PC-9 (cell line): ENCODE data around the gene ARHGAP22. TPM values are rescaled to one million over a fixed set of nuclear protein-coding genes. Genes with fewer than 3 reads are reported as not detected.

Experiments
- BruUV-seq: library from RNA; stranded (reverse); fragments of 400-500 nt; replicated peaks from 2 replicates; lab custom pipeline; 2021; lab: Mats Ljungman, UMichigan
- CTCF ChIA-PET: fragments of 300-600 bp; sonication (Branson Sonifier 250); formaldehyde crosslinking; loops from one replicate; lab custom pipeline; 2022; ENCODE audit warnings: antibody characterized with exemption; lab: Charles Lee
- POLR2A ChIA-PET: fragments of 300-600 bp; sonication (Branson Sonifier 250); formaldehyde crosslinking; loops from one replicate; lab custom pipeline; 2022; ENCODE audit warnings: antibody characterized with exemption; ENCODE audit not compliant: unreplicated experiment; lab: Charles Lee
- DNase-seq, 2 experiments: peaks; one replicate each; pipeline versions ENCODE4 v3.0.0 to v3.0.0-alpha.2; 2015 to 2022; ENCODE audit warnings: mixed read lengths in 1 of 2
- H2AFZ ChIP-seq: fragments of 200-600 bp; sonication (generic); 2 replicates; pipeline ENCODE4 v1.8.1; 2017; ENCODE audit warnings: antibody characterized with exemption
- H3F3A ChIP-seq: fragments of 200-600 bp; sonication (generic); 2 replicates; pipeline ENCODE4 v1.8.1; 2017; ENCODE audit warnings: antibody characterized with exemption, mild to moderate bottlenecking, low read depth; ENCODE audit not compliant: insufficient read depth
- H3K27ac ChIP-seq: fragments of 200-600 bp; sonication (generic); 2 replicates; pipeline ENCODE4 v1.6.1; 2016; ENCODE audit warnings: mixed run types
- H3K27me3 ChIP-seq: fragments of 200-600 bp; sonication (generic); 2 replicates; pipeline ENCODE4 v1.6.1; 2016; ENCODE audit warnings: low read depth, mixed run types; ENCODE audit not compliant: insufficient read depth
- H3K36me3 ChIP-seq: fragments of 200-600 bp; sonication (generic); 2 replicates; pipeline ENCODE4 v1.6.1; 2016; ENCODE audit warnings: low read depth, mixed run types
- H3K4me1 ChIP-seq: fragments of 200-600 bp; sonication (generic); replicated peaks from 2 replicates; pipeline ENCODE4 v1.6.1; 2016; ENCODE audit warnings: mixed run types; ENCODE audit not compliant: insufficient read depth
- H3K4me2 ChIP-seq: fragments of 200-600 bp; sonication (generic); 2 replicates; pipeline ENCODE4 v1.6.1; 2017; ENCODE audit warnings: mixed run types
- H3K4me3 ChIP-seq: fragments of 200-600 bp; sonication (generic); 2 replicates; pipeline ENCODE4 v1.6.1; 2016; ENCODE audit warnings: mixed run types
- H3K79me2 ChIP-seq: fragments of 200-600 bp; sonication (generic); 2 replicates; pipeline ENCODE4 v1.6.1; 2017; ENCODE audit warnings: low read depth, mixed run types
- H3K9me2 ChIP-seq: fragments of 200-600 bp; sonication (generic); 2 replicates; pipeline ENCODE4 v1.8.1; 2017; ENCODE audit warnings: mild to moderate bottlenecking; ENCODE audit not compliant: insufficient read depth
- H3K9me3 ChIP-seq: fragments of 200-600 bp; sonication (generic); 2 replicates; pipeline ENCODE4 v1.8.1; 2016; ENCODE audit warnings: low read depth; ENCODE audit not compliant: insufficient read depth
- H4K20me1 ChIP-seq: fragments of 200-600 bp; sonication (generic); 2 replicates; pipeline ENCODE4 v1.8.1; 2017; ENCODE audit not compliant: insufficient read depth
- EZH2 ChIP-seq: fragments of 200-600 bp; sonication (generic); IDR thresholded peaks from 2 replicates; pipeline ENCODE4 v1.8.0; 2017; ENCODE audit warnings: antibody characterized with exemption, low read depth
- intact Hi-C: fragments of 100-400 bp; cut with micrococcal nuclease; formaldehyde crosslinking; loops from one replicate; pipeline ENCODE4 v1.10.0; 2022; ENCODE audit not compliant: unreplicated experiment
- total RNA-seq: library from RNA; stranded (reverse); gene quantifications from 2 replicates; pipeline ENCODE4 v1.2.3, GENCODE V29; 2021
- TF ChIP-seq, protein P1 (sequence below): fragments of 200-600 bp; sonication (generic); conservative IDR thresholded peaks from 2 replicates; pipeline ENCODE4 v1.6.1; 2017; ENCODE audit warnings: mixed run types, antibody characterized with exemption, mild to moderate bottlenecking, moderate library complexity

ARHGAP22 gene
- total RNA-seq, 1 experiment from 2014 or later = 4.0 TPM

DNA sequence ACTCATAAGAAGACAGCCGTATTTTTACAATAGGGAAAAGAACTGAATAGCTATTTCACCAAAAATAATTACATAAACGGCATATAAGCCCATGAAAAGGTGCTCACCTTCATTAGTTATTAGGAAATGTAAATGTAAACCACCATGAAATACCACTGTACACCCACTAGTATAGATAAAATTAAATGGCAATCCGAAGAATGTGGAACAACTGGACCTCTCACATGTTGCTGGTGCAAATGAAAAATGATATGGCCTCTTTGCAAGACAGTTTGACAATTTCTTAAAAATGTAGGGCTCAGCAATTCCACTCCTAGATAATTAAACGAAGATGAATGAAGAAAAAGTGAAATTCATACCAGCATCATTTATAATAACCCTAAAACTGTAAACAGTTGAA lies 206.6 kb downstream of the ARHGAP22 start:
- no TSS peak for BruUV-seq
- no peak overlapping the region for H3K4me3 ChIP-seq
- TF ChIP-seq, protein P1, sequence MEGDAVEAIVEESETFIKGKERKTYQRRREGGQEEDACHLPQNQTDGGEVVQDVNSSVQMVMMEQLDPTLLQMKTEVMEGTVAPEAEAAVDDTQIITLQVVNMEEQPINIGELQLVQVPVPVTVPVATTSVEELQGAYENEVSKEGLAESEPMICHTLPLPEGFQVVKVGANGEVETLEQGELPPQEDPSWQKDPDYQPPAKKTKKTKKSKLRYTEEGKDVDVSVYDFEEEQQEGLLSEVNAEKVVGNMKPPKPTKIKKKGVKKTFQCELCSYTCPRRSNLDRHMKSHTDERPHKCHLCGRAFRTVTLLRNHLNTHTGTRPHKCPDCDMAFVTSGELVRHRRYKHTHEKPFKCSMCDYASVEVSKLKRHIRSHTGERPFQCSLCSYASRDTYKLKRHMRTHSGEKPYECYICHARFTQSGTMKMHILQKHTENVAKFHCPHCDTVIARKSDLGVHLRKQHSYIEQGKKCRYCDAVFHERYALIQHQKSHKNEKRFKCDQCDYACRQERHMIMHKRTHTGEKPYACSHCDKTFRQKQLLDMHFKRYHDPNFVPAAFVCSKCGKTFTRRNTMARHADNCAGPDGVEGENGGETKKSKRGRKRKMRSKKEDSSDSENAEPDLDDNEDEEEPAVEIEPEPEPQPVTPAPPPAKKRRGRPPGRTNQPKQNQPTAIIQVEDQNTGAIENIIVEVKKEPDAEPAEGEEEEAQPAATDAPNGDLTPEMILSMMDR = no peak
- no peak for TF ChIP-seq EZH2
- H3K79me2 ChIP-seq = peaks cover 12% of the 10 kb centered on the region; the same call in 1 of the 2 replicates
- no peak for DNase-seq
- H3K27me3 ChIP-seq = no peaks in the 10 kb centered on the region
- ChIA-PET CTCF (no interaction called here), POLR2A (no interaction called here)
- no peak overlapping the region for H3K4me2 ChIP-seq
- H3F3A ChIP-seq = no peaks in the 10 kb centered on the region
- no peak overlapping the region for H3K27ac ChIP-seq
- peaks cover 14% of the 10 kb centered on the region for H4K20me1 ChIP-seq
- no peaks in the 10 kb centered on the region for H3K4me1 ChIP-seq
- H3K9me2 ChIP-seq = no peaks in the 10 kb centered on the region
- intact Hi-C loops = no loop called here
- H3K36me3 ChIP-seq = no peaks in the 10 kb centered on the region
- H3K9me3 ChIP-seq = no peaks in the 10 kb centered on the region
- no peak overlapping the region for H2AFZ ChIP-seq

Other genes with a start within 250 kb of the ARHGAP22 start
- not detected in 2 replicates for gene WDFY4, start 79.8 kb upstream of the ARHGAP22 start, total RNA-seq